ENCODE results near the gene NME9.

The NME9 gene

GRCh38 chr3:138284957-138285477 is 44.6 kb downstream of the NME9 start:
- DNase-seq (ENCODE audit: low read depth in 2 of 2, low spot score in 1 of 2), result no peak

- DNase-seq (ENCODE audit: low read depth in 2 of 2, low spot score in 1 of 2), result no peak
Measured at GRCh38 chr3:138284079-138284478, 45.6 kb downstream of the NME9 start.

GRCh38 chr3:138282836-138283235 is 46.8 kb downstream of the NME9 start:
- no peak for DNase-seq (ENCODE audit: low read depth in 2 of 2, low spot score in 1 of 2)

GRCh38 chr3:138281561-138281960 is 48.1 kb downstream of the NME9 start:
- no peak for DNase-seq (ENCODE audit: low read depth in 2 of 2, low spot score in 1 of 2)

GRCh38 chr3:138271189-138271794 is 58.4 kb downstream of the NME9 start:
- DNase-seq (ENCODE audit: low read depth in 2 of 2, low spot score in 1 of 2), result no peak

- DNase-seq (ENCODE audit: low read depth in 2 of 2, low spot score in 1 of 2), result no peak
Measured at GRCh38 chr3:138270245-138270644, 59.4 kb downstream of the NME9 start.

GRCh38 chr3:138267083-138267482 is 62.6 kb downstream of the NME9 start:
- DNase-seq (ENCODE audit: low read depth in 2 of 2, low spot score in 1 of 2), result no peak

- no peak for DNase-seq (ENCODE audit: low read depth in 2 of 2, low spot score in 1 of 2)
Measured at GRCh38 chr3:138265745-138266144, 63.9 kb downstream of the NME9 start.

GRCh38 chr3:138263104-138263503 is 66.5 kb downstream of the NME9 start:
- DNase-seq (ENCODE audit: low read depth in 2 of 2, low spot score in 1 of 2), result no peak

- no peak for DNase-seq (ENCODE audit: low read depth in 2 of 2, low spot score in 1 of 2)
Measured at GRCh38 chr3:138260611-138261010, 69.0 kb downstream of the NME9 start.

GRCh38 chr3:138259126-138259525 is 70.5 kb downstream of the NME9 start:
- DNase-seq (ENCODE audit: low read depth in 2 of 2, low spot score in 1 of 2), result no peak

- DNase-seq (ENCODE audit: low read depth in 2 of 2, low spot score in 1 of 2), result no peak
Measured at GRCh38 chr3:138257986-138258385, 71.7 kb downstream of the NME9 start.

- no peak for DNase-seq (ENCODE audit: low read depth in 2 of 2, low spot score in 1 of 2)
Measured at GRCh38 chr3:138256022-138256421, 73.6 kb downstream of the NME9 start.

GRCh38 chr3:138254216-138254615 is 75.4 kb downstream of the NME9 start:
- DNase-seq (ENCODE audit: low read depth in 2 of 2, low spot score in 1 of 2), result no peak

- no peak for DNase-seq (ENCODE audit: low read depth in 2 of 2, low spot score in 1 of 2)
Measured at GRCh38 chr3:138253609-138254008, 76.0 kb downstream of the NME9 start.

Measured in stimulated activated CD8-positive, alpha-beta memory T cell treated with anti-CD3 and anti-CD28 coated beads, Interleukin-4, amount 100 ng/mL, for 1 hour (primary cell).